ENCODE measurements around the gene KANSL3.

The KANSL3 gene

GRCh38 chr2:96626553-96626942 lies 11.6 kb downstream of the KANSL3 start:
- peaks cover 57% of the 10 kb centered on the region for H3K36me3 ChIP-seq (ENCODE audit: control insufficient read depth, insufficient read depth, low read length)
- H3K9me3 ChIP-seq (ENCODE audit: control insufficient read depth, insufficient read depth, low read depth, low read length): no peaks in the 10 kb centered on the region
- no peak overlapping the region for H3K27ac ChIP-seq (ENCODE audit: low read depth, low read length)
- no peak overlapping the region for H3K4me3 ChIP-seq (ENCODE audit: low read depth, low read length)
- no peaks in the 10 kb centered on the region for H3K4me1 ChIP-seq (ENCODE audit: control insufficient read depth, insufficient read depth, low read length)
- H3K27me3 ChIP-seq (ENCODE audit: control insufficient read depth, insufficient read depth, low read length): no peaks in the 10 kb centered on the region
- H3K9ac ChIP-seq (ENCODE audit: low read length): no peak overlapping the region

- no peaks in the 10 kb centered on the region for H3K27me3 ChIP-seq (ENCODE audit: control insufficient read depth, insufficient read depth, low read length)
- H3K9me3 ChIP-seq (ENCODE audit: control insufficient read depth, insufficient read depth, low read depth, low read length): no peaks in the 10 kb centered on the region
- H3K4me1 ChIP-seq (ENCODE audit: control insufficient read depth, insufficient read depth, low read length): no peaks in the 10 kb centered on the region
- no peak overlapping the region for H3K9ac ChIP-seq (ENCODE audit: low read length)
- no peak overlapping the region for H3K27ac ChIP-seq (ENCODE audit: low read depth, low read length)
- no peak overlapping the region for H3K4me3 ChIP-seq (ENCODE audit: low read depth, low read length)
- peaks cover 50% of the 10 kb centered on the region for H3K36me3 ChIP-seq (ENCODE audit: control insufficient read depth, insufficient read depth, low read length)
These were observed 12.2 kb downstream of the KANSL3 start for GRCh38 chr2:96625571-96626552.

- H3K9me3 ChIP-seq (ENCODE audit: control insufficient read depth, insufficient read depth, low read depth, low read length): no peaks in the 10 kb centered on the region
- H3K9ac ChIP-seq (ENCODE audit: low read length): no peak overlapping the region
- no peak overlapping the region for H3K4me3 ChIP-seq (ENCODE audit: low read depth, low read length)
- peaks cover 47% of the 10 kb centered on the region for H3K36me3 ChIP-seq (ENCODE audit: control insufficient read depth, insufficient read depth, low read length)
- H3K27me3 ChIP-seq (ENCODE audit: control insufficient read depth, insufficient read depth, low read length): no peaks in the 10 kb centered on the region
- no peaks in the 10 kb centered on the region for H3K4me1 ChIP-seq (ENCODE audit: control insufficient read depth, insufficient read depth, low read length)
- H3K27ac ChIP-seq (ENCODE audit: low read depth, low read length): no peak overlapping the region
These were observed 15.0 kb downstream of the KANSL3 start for GRCh38 chr2:96623116-96623515.

- Histone ChIP-seq H3K9me3 (ENCODE audit: control insufficient read depth, insufficient read depth, low read depth, low read length) (no peaks in the 10 kb centered on the region), H3K4me3 (ENCODE audit: low read depth, low read length) (no peak overlapping the region), H3K4me1 (ENCODE audit: control insufficient read depth, insufficient read depth, low read length) (no peaks in the 10 kb centered on the region), H3K27ac (ENCODE audit: low read depth, low read length) (no peak overlapping the region), H3K27me3 (ENCODE audit: control insufficient read depth, insufficient read depth, low read length) (no peaks in the 10 kb centered on the region), H3K9ac (ENCODE audit: low read length) (no peak overlapping the region), H3K36me3 (ENCODE audit: control insufficient read depth, insufficient read depth, low read length) (peaks cover 45% of the 10 kb centered on the region)
These were observed 15.6 kb downstream of the KANSL3 start for GRCh38 chr2:96622544-96622943.

GRCh38 chr2:96618596-96619283 lies 19.4 kb downstream of the KANSL3 start:
- Histone ChIP-seq H3K9ac (ENCODE audit: low read length) (no peak overlapping the region), H3K4me1 (ENCODE audit: control insufficient read depth, insufficient read depth, low read length) (no peaks in the 10 kb centered on the region), H3K4me3 (ENCODE audit: low read depth, low read length) (no peak overlapping the region), H3K9me3 (ENCODE audit: control insufficient read depth, insufficient read depth, low read depth, low read length) (no peaks in the 10 kb centered on the region), H3K27me3 (ENCODE audit: control insufficient read depth, insufficient read depth, low read length) (no peaks in the 10 kb centered on the region), H3K36me3 (ENCODE audit: control insufficient read depth, insufficient read depth, low read length) (peaks cover 47% of the 10 kb centered on the region), H3K27ac (ENCODE audit: low read depth, low read length) (no peak overlapping the region)

GRCh38 chr2:96617012-96617411 lies 21.1 kb downstream of the KANSL3 start:
- Histone ChIP-seq H3K27me3 (ENCODE audit: control insufficient read depth, insufficient read depth, low read length) (no peaks in the 10 kb centered on the region), H3K9ac (ENCODE audit: low read length) (no peak overlapping the region), H3K4me3 (ENCODE audit: low read depth, low read length) (no peak overlapping the region), H3K27ac (ENCODE audit: low read depth, low read length) (no peak overlapping the region), H3K36me3 (ENCODE audit: control insufficient read depth, insufficient read depth, low read length) (peaks cover 57% of the 10 kb centered on the region), H3K4me1 (ENCODE audit: control insufficient read depth, insufficient read depth, low read length) (no peaks in the 10 kb centered on the region), H3K9me3 (ENCODE audit: control insufficient read depth, insufficient read depth, low read depth, low read length) (no peaks in the 10 kb centered on the region)

- no peaks in the 10 kb centered on the region for H3K27me3 ChIP-seq (ENCODE audit: control insufficient read depth, insufficient read depth, low read length)
- no peak overlapping the region for H3K27ac ChIP-seq (ENCODE audit: low read depth, low read length)
- H3K9ac ChIP-seq (ENCODE audit: low read length): no peak overlapping the region
- no peaks in the 10 kb centered on the region for H3K9me3 ChIP-seq (ENCODE audit: control insufficient read depth, insufficient read depth, low read depth, low read length)
- no peaks in the 10 kb centered on the region for H3K4me1 ChIP-seq (ENCODE audit: control insufficient read depth, insufficient read depth, low read length)
- H3K36me3 ChIP-seq (ENCODE audit: control insufficient read depth, insufficient read depth, low read length): peaks cover 62% of the 10 kb centered on the region
- no peak overlapping the region for H3K4me3 ChIP-seq (ENCODE audit: low read depth, low read length)
These were observed 21.6 kb downstream of the KANSL3 start for GRCh38 chr2:96616535-96616934.

GRCh38 chr2:96616128-96616527 lies 22.0 kb downstream of the KANSL3 start:
- Histone ChIP-seq H3K9ac (ENCODE audit: low read length) (no peak overlapping the region), H3K27ac (ENCODE audit: low read depth, low read length) (no peak overlapping the region), H3K36me3 (ENCODE audit: control insufficient read depth, insufficient read depth, low read length) (peaks cover 66% of the 10 kb centered on the region), H3K4me3 (ENCODE audit: low read depth, low read length) (no peak overlapping the region), H3K9me3 (ENCODE audit: control insufficient read depth, insufficient read depth, low read depth, low read length) (no peaks in the 10 kb centered on the region), H3K27me3 (ENCODE audit: control insufficient read depth, insufficient read depth, low read length) (no peaks in the 10 kb centered on the region), H3K4me1 (ENCODE audit: control insufficient read depth, insufficient read depth, low read length) (no peaks in the 10 kb centered on the region)

- no peaks in the 10 kb centered on the region for H3K4me1 ChIP-seq (ENCODE audit: control insufficient read depth, insufficient read depth, low read length)
- H3K4me3 ChIP-seq (ENCODE audit: low read depth, low read length): no peak overlapping the region
- H3K9me3 ChIP-seq (ENCODE audit: control insufficient read depth, insufficient read depth, low read depth, low read length): no peaks in the 10 kb centered on the region
- H3K27me3 ChIP-seq (ENCODE audit: control insufficient read depth, insufficient read depth, low read length): no peaks in the 10 kb centered on the region
- peaks cover 96% of the 10 kb centered on the region for H3K36me3 ChIP-seq (ENCODE audit: control insufficient read depth, insufficient read depth, low read length)
- no peak overlapping the region for H3K27ac ChIP-seq (ENCODE audit: low read depth, low read length)
- H3K9ac ChIP-seq (ENCODE audit: low read length): no peak overlapping the region
These were observed 29.4 kb downstream of the KANSL3 start for GRCh38 chr2:96608469-96609455.

GRCh38 chr2:96604104-96604503 lies 34.0 kb downstream of the KANSL3 start:
- H3K4me1 ChIP-seq (ENCODE audit: control insufficient read depth, insufficient read depth, low read length): no peaks in the 10 kb centered on the region
- H3K36me3 ChIP-seq (ENCODE audit: control insufficient read depth, insufficient read depth, low read length): peaks cover 95% of the 10 kb centered on the region
- no peak overlapping the region for H3K4me3 ChIP-seq (ENCODE audit: low read depth, low read length)
- no peak overlapping the region for H3K9ac ChIP-seq (ENCODE audit: low read length)
- H3K27ac ChIP-seq (ENCODE audit: low read depth, low read length): no peak overlapping the region
- no peaks in the 10 kb centered on the region for H3K27me3 ChIP-seq (ENCODE audit: control insufficient read depth, insufficient read depth, low read length)
- H3K9me3 ChIP-seq (ENCODE audit: control insufficient read depth, insufficient read depth, low read depth, low read length): no peaks in the 10 kb centered on the region

All from HUES6 (cell line).